Measurements from ENCODE around the gene MYLK.

- TF ChIP-seq CTCF (IDR thresholded peaks at IDR 0.05) (no peak), POLR2A (IDR thresholded peaks at IDR 0.05) (no peak), POLR2AphosphoS5 (IDR thresholded peaks at IDR 0.05) (no peak)
Measured at GRCh38 chr3:123813876-123814275, 70.3 kb downstream of the MYLK start.

All from stomach (tissue), 4 donors.